K562 (cell line): ENCODE results near the gene ROBO1. TPM values are rescaled to one million over a fixed set of nuclear protein-coding genes. Genes with fewer than 3 reads are reported as not detected.
"Not testable (repeated sequence)": the region's sequence is repeated elsewhere in the genome, so short reads cannot be mapped to it uniquely, and the experiment has no call there.

ENCODE experiments used
- ATAC-seq: fragments of 200-7000 bp; cut with Tn5 transposase; 3 replicates; pipeline ENCODE4 v1.9.1; 2020; ENCODE audit warnings: moderate library complexity
- BruUV-seq: library from RNA; stranded (reverse); fragments of 400-500 nt; replicated peaks from 2 replicates; lab custom pipeline; 2021; lab: Mats Ljungman, UMichigan
- CTCF ChIA-PET: fragments of 300-600 bp; formaldehyde crosslinking; extraction: SDS; loops from one replicate; lab custom pipeline; 2021; ENCODE audit warnings: low intra/inter-chr PET ratio; lab: Yijun Ruan, JAX
- POLR2A ChIA-PET: fragments of 300-600, 350-650 bp; sonication (Branson Sonifier 250); formaldehyde crosslinking; extraction: SDS; loops from one replicate; lab custom pipeline; 2021; ENCODE audit warnings: antibody characterized with exemption, inconsistent platforms; lab: Yijun Ruan, JAX
- DNase-seq, 4 experiments: peaks; one replicate each; pipeline versions ENCODE4 v3.0.0 to v3.0.0-alpha.2; 2011 to 2018; ENCODE audit warnings: low spot score in 3 of 4, mixed read lengths in 3 of 4; ENCODE audit errors: extremely low read depth in 1 of 4
- FAIRE-seq: peaks from 2 replicates; lab custom pipeline; 2011; peaks lifted over from hg19 to GRCh38; lab: Jason Lieb, UNC
- H2AFZ ChIP-seq: 2 replicates; pipeline ENCODE4 v1.6.0; 2011; ENCODE audit warnings: low read depth, low read length, control low read depth, inconsistent platforms
- H3K27ac ChIP-seq: fragments of 200-600 bp; 3 replicates; pipeline ENCODE4 v1.8.0; 2011; ENCODE audit warnings: low read depth, mild to moderate bottlenecking, control low read depth, inconsistent platforms, low read length, moderate library complexity, mixed read lengths; ENCODE audit errors: extremely low read depth
- H3K27me3 ChIP-seq, 2 experiments: fragments of 300-600 bp in 1 of 2; 2 replicates in 1 of 2; 3 replicates in 1 of 2; pipeline versions ENCODE4 v1.6.0 to v1.8.0; 2011; ENCODE audit warnings: inconsistent platforms in 2 of 2, low read length in 2 of 2, mild to moderate bottlenecking in 1 of 2, mixed read lengths in 1 of 2, moderate library complexity in 1 of 2; ENCODE audit not compliant: control insufficient read depth in 2 of 2, insufficient read depth in 2 of 2
- H3K36me3 ChIP-seq: fragments of 300-600 bp; 3 replicates; pipeline ENCODE4 v1.8.0; 2011; ENCODE audit warnings: mild to moderate bottlenecking, low read length, inconsistent platforms; ENCODE audit not compliant: control insufficient read depth, insufficient read depth
- H3K4me1 ChIP-seq, 2 experiments: fragments of 200-600 bp in 1 of 2; replicated peaks in 1 of 2; 2 replicates in 1 of 2; 3 replicates in 1 of 2; pipeline versions ENCODE4 v1.5.1 to v1.8.0; 2011; ENCODE audit warnings: inconsistent platforms in 2 of 2, low read length in 2 of 2, mild to moderate bottlenecking in 1 of 2, mixed read lengths in 1 of 2, moderate library complexity in 1 of 2; ENCODE audit not compliant: control insufficient read depth in 2 of 2, insufficient read depth in 2 of 2
- H3K4me2 ChIP-seq: 2 replicates; pipeline ENCODE4 v1.6.1; 2011; ENCODE audit warnings: low read length, control low read depth, inconsistent platforms, mixed read lengths; ENCODE audit not compliant: insufficient read depth
- H3K4me3 ChIP-seq: fragments of 200-600 bp; sonication (generic), shearing (Covaris generic); 2 replicates; pipeline ENCODE4 v1.5.1; 2016; ENCODE audit warnings: control low read depth, inconsistent platforms
- H3K79me2 ChIP-seq: fragments of 200-600 bp; 3 replicates; pipeline ENCODE4 v1.8.0; 2011; ENCODE audit warnings: low read length, inconsistent platforms; ENCODE audit not compliant: control insufficient read depth, insufficient read depth
- H3K9ac ChIP-seq, 2 experiments: 2 replicates each; pipeline versions ENCODE4 v1.6.0 to v1.6.1; 2011; ENCODE audit warnings: low read depth in 2 of 2, low read length in 2 of 2, control low read depth in 1 of 2, inconsistent platforms in 1 of 2, mild to moderate bottlenecking in 1 of 2, mixed read lengths in 1 of 2; ENCODE audit not compliant: insufficient read depth in 1 of 2
- H3K9me1 ChIP-seq: one replicate; pipeline ENCODE4 v1.6.0; 2011; ENCODE audit warnings: inconsistent platforms, mild to moderate bottlenecking, low read length, moderate library complexity; ENCODE audit not compliant: control insufficient read depth, insufficient read depth
- H3K9me3 ChIP-seq: replicated peaks from 2 replicates; pipeline ENCODE4 v1.5.1; 2011; ENCODE audit warnings: low read depth, low read length, inconsistent platforms; ENCODE audit not compliant: control insufficient read depth, insufficient read depth
- H4K20me1 ChIP-seq: replicated peaks from 2 replicates; pipeline ENCODE4 v1.6.1; 2011; ENCODE audit warnings: low read length, inconsistent platforms, mixed read lengths; ENCODE audit not compliant: control insufficient read depth, insufficient read depth
- PBX2 ChIP-seq, 2 experiments: IDR thresholded peaks in 1 of 2; conservative IDR thresholded peaks in 1 of 2; 2 replicates each; pipeline ENCODE4 v1.6.1; 2016; ENCODE audit warnings: low read depth in 2 of 2, mild to moderate bottlenecking in 1 of 2, missing compliant biosample characterization in 1 of 2, missing genetic modification characterization in 1 of 2, moderate library complexity in 1 of 2
- ZBTB11 ChIP-seq, 3 experiments: fragments of 200-800 bp in 1 of 3; fragments of 250-450 bp in 1 of 3; fragments of 450-650 bp in 1 of 3; sonication (Bioruptor Pico) in 1 of 3; sonication (Bioruptor generic) in 1 of 3; formaldehyde crosslinking in 1 of 3; IDR thresholded peaks; 2 replicates each; pipeline versions ENCODE4 v1.6.1 to v1.8.0; 2016 to 2022; ENCODE audit warnings: mild to moderate bottlenecking in 2 of 3, missing genetic modification characterization in 2 of 3, missing compliant biosample characterization in 1 of 3, moderate library complexity in 1 of 3
- ZBTB17 ChIP-seq: fragments of 450-650 bp; formaldehyde crosslinking; IDR thresholded peaks from 2 replicates; pipeline ENCODE4 v1.4.0; 2020; ENCODE audit warnings: mild to moderate bottlenecking
- ZNF561 ChIP-seq: fragments of 450-650 bp; formaldehyde crosslinking; conservative IDR thresholded peaks from 2 replicates; pipeline ENCODE4 v1.4.0; 2020; ENCODE audit warnings: mild to moderate bottlenecking, moderate library complexity
- ZNF57 ChIP-seq: fragments of 450-650 bp; formaldehyde crosslinking; IDR thresholded peaks from 2 replicates; pipeline ENCODE4 v1.4.0; 2020; ENCODE audit warnings: mild to moderate bottlenecking, moderate library complexity
- WGBS: fragments of 100-300 bp; shearing (Covaris generic); methylation state at CpG from one replicate; pipeline ENCODE4 v1.1.6; 2016; ENCODE audit warnings: low coverage, mixed read lengths; ENCODE audit not compliant: insufficient coverage; ENCODE audit errors: missing lambda C conversion rate; 5-methylcytosine and 5-hydroxymethylcytosine counted together
- in situ Hi-C: fragments of 300-500 bp; cut with MboI; formaldehyde crosslinking; loops from 4 replicates; pipeline ENCODE4 v1.15.0; 2018; ENCODE audit warnings: inconsistent platforms, mixed read lengths
- intact Hi-C: fragments of 100-400 bp; cut with micrococcal nuclease; formaldehyde crosslinking; loops from 2 replicates; pipeline ENCODE4 v1.14.2; 2022
- polyA plus RNA-seq, 8 experiments: library from polyadenylated mRNA; depleted of rRNA in 4 of 8; stranded (reverse) in 5 of 8; unstranded in 3 of 8; fragments of >200 nt; fragmentation: Nextera tagmentation in 2 of 8; fragmentation: Illumina TruSeq in 1 of 8; extraction: Ambion mirVana in 2 of 8; extraction: Trizol in 1 of 8; gene quantifications; 2 replicates each; pipeline versions ENCODE4 v1.2.1 to v1.2.3, GENCODE V29; 2011 to 2014; ENCODE audit warnings: inconsistent platforms in 1 of 8, missing spikeins in 1 of 8
- total RNA-seq, 7 experiments: library from RNA; depleted of rRNA in 6 of 7; stranded (reverse); fragments of >200 nt in 6 of 7; fragmentation: Illumina TruSeq in 2 of 7; extraction: Trizol in 2 of 7; gene quantifications; 2 replicates each; pipeline versions ENCODE4 v1.2.1 to v1.2.3, GENCODE V29; 2011 to 2021; ENCODE audit warnings: low replicate concordance in 1 of 7

ROBO1 gene
- total and polyA plus RNA-seq, 9 of the 15 experiments (the other 6 are each of a cell fraction or from before 2014, with no cell fraction given): 0.01 to 0.53 (median 0.17) TPM; not detected in 5

DNA sequence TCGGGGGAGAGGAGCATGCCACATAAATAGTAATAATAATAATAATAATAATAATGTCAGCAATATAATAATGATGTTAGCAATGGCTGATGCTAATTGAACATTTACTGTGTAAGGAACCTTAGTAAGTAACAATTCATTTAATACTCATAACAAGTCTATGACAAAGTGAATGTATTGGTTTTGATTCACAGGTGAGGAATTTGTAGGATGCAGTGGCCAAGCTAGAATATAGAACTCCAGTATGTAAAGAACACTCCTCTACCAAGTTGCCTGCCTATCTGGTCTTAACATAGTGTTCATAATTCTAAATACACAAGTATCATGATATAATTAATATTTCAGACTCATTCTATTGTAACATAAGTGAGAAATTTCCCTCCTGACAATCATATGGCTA is 1016.5 kb downstream of the ROBO1 start (continued):
- no peak for TF ChIP-seq PBX2 (CRISPR knock-in tag; IDR thresholded peaks at IDR 0.05; ENCODE audit: low read depth)
- TF ChIP-seq PBX2 (tag; conservative IDR thresholded peaks at IDR 0.05; ENCODE audit: low read depth): no peak
- TF ChIP-seq ZNF561 (CRISPR knock-in tag): no peak
- TF ChIP-seq ZBTB17: no peak
- no peak for TF ChIP-seq ZBTB11 (CRISPR knock-in tag; IDR thresholded peaks at IDR 0.05)
- no peak for TF ChIP-seq ZNF57 (CRISPR knock-in tag)

DNA sequence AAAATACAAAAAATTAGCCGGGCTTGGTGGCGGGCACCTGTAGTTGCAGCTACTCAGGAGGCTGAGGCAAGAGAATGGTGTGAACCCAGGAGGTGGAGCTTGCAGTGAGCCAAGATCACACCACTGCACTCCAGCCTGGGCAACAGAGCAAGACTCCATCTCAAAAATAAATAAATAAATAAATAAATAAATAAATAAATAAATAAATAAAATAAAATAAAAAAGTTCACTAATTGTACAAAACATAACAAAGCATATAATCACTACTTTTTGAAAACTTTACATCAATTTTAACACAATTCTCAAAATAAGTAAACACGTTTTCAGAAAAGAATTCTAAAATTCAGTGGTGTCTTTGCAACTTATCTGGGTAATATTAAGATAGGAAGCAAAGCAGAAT is 1017.5 kb downstream of the ROBO1 start:
- H3K4me1 ChIP-seq, POLR2A ChIA-PET, H3K27ac ChIP-seq, H2AFZ ChIP-seq, H3K9me3 ChIP-seq, H3K9ac ChIP-seq, H3K4me2 ChIP-seq, intact Hi-C loops, DNase-seq, ATAC-seq, H3K4me3 ChIP-seq, H3K36me3 ChIP-seq, FAIRE-seq, H4K20me1 ChIP-seq, H3K79me2 ChIP-seq, CTCF ChIA-PET, H3K9me1 ChIP-seq, BruUV-seq, H3K27me3 ChIP-seq, in situ Hi-C loops: not testable (repeated sequence)
- 0% methylated on average over 1 of the region's 3 CpGs for WGBS
